Trophoblast cell (in vitro differentiated cells and primary cell): ENCODE measurements around the gene SAMD7.

Experiments
- DNase-seq, 2 donors: peaks; one replicate each; pipeline ENCODE4 v3.0.0-alpha.2; 2016
- H2AFZ ChIP-seq: 2 replicates; pipeline ENCODE4 v1.6.1; 2013; ENCODE audit warnings: low read length, moderate library complexity, mild to moderate bottlenecking; ENCODE audit not compliant: insufficient read depth, poor library complexity
- H2AK5ac ChIP-seq: 2 replicates; pipeline ENCODE4 v1.6.1; 2013; ENCODE audit warnings: mild to moderate bottlenecking, low read length
- H2BK120ac ChIP-seq: 2 replicates; pipeline ENCODE4 v1.6.1; 2013; ENCODE audit warnings: low read length, mild to moderate bottlenecking, moderate library complexity; ENCODE audit not compliant: insufficient read depth, poor library complexity
- H2BK12ac ChIP-seq: 2 replicates; pipeline ENCODE4 v1.6.1; 2013; ENCODE audit warnings: mild to moderate bottlenecking, low read length, moderate library complexity
- H2BK5ac ChIP-seq: 2 replicates; pipeline ENCODE4 v1.6.1; 2013; ENCODE audit warnings: low read length, low read depth, moderate library complexity, mild to moderate bottlenecking; ENCODE audit not compliant: poor library complexity
- H3K14ac ChIP-seq: 2 replicates; pipeline ENCODE4 v1.6.1; 2013; ENCODE audit warnings: mild to moderate bottlenecking, low read length
- H3K18ac ChIP-seq: 2 replicates; pipeline ENCODE4 v1.6.1; 2013; ENCODE audit warnings: mild to moderate bottlenecking, low read length
- H3K23ac ChIP-seq: 2 replicates; pipeline ENCODE4 v1.6.1; 2013; ENCODE audit warnings: low read length
- H3K27ac ChIP-seq: 2 replicates; pipeline ENCODE4 v1.5.1; 2013; ENCODE audit warnings: low read depth, mild to moderate bottlenecking, inconsistent platforms, low read length, moderate library complexity
- H3K27me3 ChIP-seq: 2 replicates; pipeline ENCODE4 v1.6.1; 2013; ENCODE audit warnings: inconsistent platforms, mild to moderate bottlenecking, low read length, moderate library complexity; ENCODE audit not compliant: insufficient read depth
- H3K36me3 ChIP-seq, 2 experiments: 1 replicate in 1 of 2; 2 replicates in 1 of 2; pipeline ENCODE4 v1.6.1; 2013; ENCODE audit warnings: low read length in 2 of 2, mild to moderate bottlenecking in 2 of 2, moderate library complexity in 1 of 2; ENCODE audit not compliant: insufficient read depth in 2 of 2, control insufficient read depth in 1 of 2
- H3K4ac ChIP-seq: 2 replicates; pipeline ENCODE4 v1.6.1; 2013; ENCODE audit warnings: low read depth, mild to moderate bottlenecking, low read length, moderate library complexity
- H3K4me1 ChIP-seq, 2 experiments: 1 replicate in 1 of 2; 2 replicates in 1 of 2; pipeline ENCODE4 v1.6.1; 2013; ENCODE audit warnings: low read length in 2 of 2, mild to moderate bottlenecking in 2 of 2, moderate library complexity in 1 of 2; ENCODE audit not compliant: insufficient read depth in 2 of 2, control insufficient read depth in 1 of 2
- H3K4me2 ChIP-seq: 2 replicates; pipeline ENCODE4 v1.6.1; 2013; ENCODE audit warnings: inconsistent platforms, mild to moderate bottlenecking, low read length, moderate library complexity
- H3K4me3 ChIP-seq: 2 replicates; pipeline ENCODE4 v1.5.1; 2013; ENCODE audit warnings: mild to moderate bottlenecking, low read depth, low read length, inconsistent platforms
- H3K79me1 ChIP-seq: one replicate; pipeline ENCODE4 v1.6.1; 2013; ENCODE audit warnings: low read length
- H3K79me2 ChIP-seq: 2 replicates; pipeline ENCODE4 v1.6.1; 2013; ENCODE audit warnings: low read length, mild to moderate bottlenecking; ENCODE audit not compliant: control insufficient read depth, insufficient read depth, poor library complexity
- H3K9ac ChIP-seq: 2 replicates; pipeline ENCODE4 v1.6.1; 2013; ENCODE audit warnings: mild to moderate bottlenecking, low read length
- H3K9me3 ChIP-seq: 2 replicates; pipeline ENCODE4 v1.6.1; 2013; ENCODE audit warnings: low read depth, mild to moderate bottlenecking, control low read depth, inconsistent platforms, low read length; ENCODE audit not compliant: insufficient read depth
- H4K12ac ChIP-seq: 2 replicates; pipeline ENCODE4 v1.6.1; 2013; ENCODE audit warnings: low read depth, mild to moderate bottlenecking, low read length, moderate library complexity
- H4K8ac ChIP-seq: 2 replicates; pipeline ENCODE4 v1.6.1; 2013; ENCODE audit warnings: low read depth, mild to moderate bottlenecking, low read length, moderate library complexity
- H4K91ac ChIP-seq: one replicate; pipeline ENCODE4 v1.6.1; 2013; ENCODE audit warnings: low read depth, mild to moderate bottlenecking, low read length, moderate library complexity
- WGBS: extraction: QIAGEN DNeasy Blood & Tissue Kit; methylation state at CpG from one replicate; pipeline ENCODE4 v1.1.7; 2013; ENCODE audit warnings: missing lambda C conversion rate; ENCODE audit not compliant: insufficient read length, insufficient coverage; ENCODE audit errors: extremely low coverage; 5-methylcytosine and 5-hydroxymethylcytosine counted together

Gene SAMD7

DNA sequence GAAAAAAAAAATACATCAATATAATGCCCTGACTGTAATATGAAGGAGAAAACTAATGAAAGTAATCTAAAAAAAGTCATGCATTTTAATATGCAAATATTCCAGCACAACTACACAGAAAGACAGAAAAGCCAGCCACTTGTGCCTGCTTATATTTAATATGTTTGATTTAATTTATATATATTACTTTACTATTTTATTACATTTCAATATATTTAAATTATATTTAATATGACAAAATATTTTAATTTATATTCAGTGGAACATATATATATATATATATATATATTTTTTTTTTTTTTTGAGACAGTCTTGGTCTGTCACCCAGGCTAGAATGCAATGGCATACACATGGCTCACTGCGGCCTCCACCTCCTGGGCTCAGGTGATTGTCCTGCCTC lies 14.1 kb upstream of the SAMD7 start:
- Histone ChIP-seq H2BK5ac (no peak overlapping the region), H3K18ac (no peak overlapping the region), H3K79me2 (no peaks in the 10 kb centered on the region), H3K14ac (no peak overlapping the region), H3K23ac (no peak overlapping the region), H3K4ac (no peak overlapping the region), H3K9ac (no peak overlapping the region), H4K91ac (no peak overlapping the region), H2BK12ac (no peak overlapping the region), H3K4me2 (no peak overlapping the region), H3K36me3 (no peaks in the 10 kb centered on the region), H3K27me3 (no peaks in the 10 kb centered on the region), H4K12ac (no peak overlapping the region), H3K4me1 (no peaks in the 10 kb centered on the region), H3K4me3 (no peak overlapping the region), H3K79me1 (no peaks in the 10 kb centered on the region), H4K8ac (no peak overlapping the region), H2AFZ (no peak overlapping the region), H3K27ac (no peak overlapping the region), H2AK5ac (no peak overlapping the region), H3K9me3 (no peaks in the 10 kb centered on the region), H2BK120ac (no peak overlapping the region)
- WGBS: no CpG with 5 or more reads among the region's 1 CpG
- DNase-seq: no peak

DNA sequence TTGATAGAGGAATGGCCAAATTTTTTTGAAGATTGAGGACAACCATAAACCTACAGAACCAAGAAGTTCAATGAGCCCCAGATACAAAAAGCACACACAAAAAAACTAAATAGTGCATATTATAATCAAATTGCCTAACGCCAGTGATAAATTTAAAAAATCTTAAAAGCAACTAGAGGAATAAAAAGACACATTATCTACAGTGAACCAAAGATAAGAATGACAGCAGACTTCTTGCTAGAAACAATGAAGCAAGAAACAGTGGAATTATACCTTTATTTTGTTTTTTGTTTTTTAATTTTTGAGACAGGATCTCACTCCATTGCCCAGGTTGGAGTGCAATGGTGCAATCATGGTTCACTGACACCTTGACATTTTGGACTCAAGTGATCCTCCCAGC lies 9.9 kb upstream of the SAMD7 start:
- Histone ChIP-seq H2AFZ (no peak overlapping the region), H4K91ac (no peak overlapping the region), H3K79me1 (no peaks in the 10 kb centered on the region), H3K14ac (no peak overlapping the region), H3K79me2 (no peaks in the 10 kb centered on the region), H3K18ac (no peak overlapping the region), H3K23ac (no peak overlapping the region), H3K4me1 (no peaks in the 10 kb centered on the region), H4K8ac (no peak overlapping the region), H3K9ac (no peak overlapping the region), H2BK5ac (no peak overlapping the region), H3K4me2 (no peak overlapping the region), H3K36me3 (no peaks in the 10 kb centered on the region), H3K9me3 (peaks cover 10% of the 10 kb centered on the region), H2BK12ac (no peak overlapping the region), H2BK120ac (no peak overlapping the region), H3K27ac (no peak overlapping the region), H4K12ac (no peak overlapping the region), H3K27me3 (no peaks in the 10 kb centered on the region), H2AK5ac (no peak overlapping the region), H3K4me3 (no peak overlapping the region), H3K4ac (no peak overlapping the region)
- WGBS: no CpG with 5 or more reads among the region's 1 CpG
- DNase-seq: no peak

DNA sequence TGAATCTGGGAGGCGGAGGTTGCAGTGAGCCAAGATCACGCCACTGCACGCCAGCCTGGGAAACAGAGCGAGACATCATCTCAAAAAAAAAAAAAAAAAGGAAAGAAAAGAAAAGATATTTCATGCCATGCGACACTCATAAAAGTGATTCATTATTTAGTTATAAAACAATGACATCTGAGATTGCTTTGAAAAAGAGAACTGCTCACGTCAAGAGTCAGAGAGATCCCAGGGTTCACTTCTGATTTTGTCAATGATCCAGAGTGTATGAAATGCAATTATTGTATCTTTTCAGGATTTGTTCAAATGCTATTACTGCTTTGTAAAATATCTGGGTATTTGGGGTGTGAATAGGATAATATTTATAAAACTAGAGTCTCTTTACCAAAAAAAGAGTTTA lies 6.0 kb upstream of the SAMD7 start:
- H2AFZ ChIP-seq: no peak overlapping the region
- no peak overlapping the region for H3K9ac ChIP-seq
- H2AK5ac ChIP-seq: no peak overlapping the region
- WGBS: no CpG with 5 or more reads among the region's 6 CpGs
- H3K36me3 ChIP-seq: no peaks in the 10 kb centered on the region
- no peak overlapping the region for H3K14ac ChIP-seq
- peaks cover 10% of the 10 kb centered on the region for H3K9me3 ChIP-seq
- H2BK5ac ChIP-seq: no peak overlapping the region
- H3K27me3 ChIP-seq: no peaks in the 10 kb centered on the region
- no peak overlapping the region for H4K91ac ChIP-seq
- H3K79me1 ChIP-seq: no peaks in the 10 kb centered on the region
- no peak overlapping the region for H3K4me2 ChIP-seq
- no peaks in the 10 kb centered on the region for H3K79me2 ChIP-seq
- H3K4me3 ChIP-seq: no peak overlapping the region
- peaks cover 6% of the 10 kb centered on the region in 2 experiments for H3K4me1 ChIP-seq
- no peak overlapping the region for H4K8ac ChIP-seq
- no peak for DNase-seq
- no peak overlapping the region for H3K4ac ChIP-seq
- H3K18ac ChIP-seq: no peak overlapping the region
- no peak overlapping the region for H3K27ac ChIP-seq
- no peak overlapping the region for H2BK12ac ChIP-seq
- no peak overlapping the region for H4K12ac ChIP-seq
- H2BK120ac ChIP-seq: no peak overlapping the region
- H3K23ac ChIP-seq: no peak overlapping the region

DNA sequence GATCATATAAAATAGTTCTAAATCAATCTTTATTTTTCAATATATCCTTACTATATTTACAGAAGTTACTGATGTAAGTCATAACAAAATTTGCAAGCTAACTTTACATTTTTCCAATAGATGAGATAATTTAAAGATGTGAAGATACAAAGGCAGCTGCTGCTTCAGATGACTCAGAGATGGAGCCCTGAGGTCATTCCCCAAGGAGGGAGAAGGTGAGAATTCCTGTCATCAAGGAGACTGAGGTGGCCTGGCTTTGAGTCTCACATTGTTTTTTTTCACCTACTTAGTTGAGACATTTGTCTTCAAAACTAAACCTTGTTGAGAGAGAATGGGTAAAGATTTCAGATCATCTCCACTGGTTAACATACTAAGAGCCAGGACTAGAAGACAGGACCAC lies 3.9 kb upstream of the SAMD7 start:
- Histone ChIP-seq H3K9ac (no peak overlapping the region), H3K27ac (no peak overlapping the region), H3K14ac (no peak overlapping the region), H4K91ac (no peak overlapping the region), H3K79me2 (no peaks in the 10 kb centered on the region), H3K4me1 (peaks cover 6% of the 10 kb centered on the region in 2 experiments), H3K36me3 (no peaks in the 10 kb centered on the region), H2BK5ac (no peak overlapping the region), H3K79me1 (no peaks in the 10 kb centered on the region), H3K9me3 (peaks cover 10% of the 10 kb centered on the region), H2AK5ac (no peak overlapping the region), H3K4me2 (no peak overlapping the region), H3K27me3 (no peaks in the 10 kb centered on the region), H2BK120ac (no peak overlapping the region), H2BK12ac (no peak overlapping the region), H4K12ac (no peak overlapping the region), H3K23ac (no peak overlapping the region), H3K4ac (no peak overlapping the region), H4K8ac (no peak overlapping the region), H3K4me3 (no peak overlapping the region), H3K18ac (no peak overlapping the region), H2AFZ (no peak overlapping the region)
- peak; percentile 79 to 95 for DNase-seq
